ENCODE measurements around the gene MBD3L1.
A peak's percentile ranks its signal among the peaks of the same experiment; 100 is the strongest.

MBD3L1 gene

DNA sequence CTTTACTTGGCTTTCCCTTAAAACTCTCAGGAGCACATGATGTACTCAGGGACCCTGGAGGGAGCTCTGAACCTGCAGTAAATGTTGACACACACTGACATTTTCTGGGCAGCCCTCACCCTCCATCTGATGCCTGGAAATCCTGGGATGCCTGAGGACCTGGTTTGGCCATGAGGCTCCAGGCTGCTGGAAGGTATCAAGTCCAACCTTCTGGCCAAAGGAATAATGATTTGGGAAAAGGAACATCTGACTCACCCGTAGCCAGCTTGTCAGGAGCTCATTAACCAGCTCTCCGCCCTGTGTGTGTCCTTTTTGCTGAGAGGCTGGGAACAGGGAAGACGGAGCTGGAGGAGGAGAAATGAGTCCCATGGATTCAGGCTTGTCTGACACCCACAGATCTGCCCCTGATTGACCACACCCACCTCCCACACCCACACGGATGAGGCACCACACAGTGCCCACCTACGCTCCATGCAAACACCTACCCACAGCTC is 10.4 kb upstream of the MBD3L1 start:
- H3K9ac ChIP-seq (ENCODE audit: low read depth, low read length, poor library complexity), result no peak overlapping the region
- no peaks in the 10 kb centered on the region for H3K4me1 ChIP-seq (ENCODE audit: control insufficient read depth in 2 of 2, insufficient read depth in 1 of 2, low read depth in 1 of 2, low read length in 2 of 2)
- H3K4me3 ChIP-seq (ENCODE audit: low read length in 2 of 2), result no peak overlapping the region
- H3K4me2 ChIP-seq (ENCODE audit: insufficient read depth, low read length, poor library complexity, severe bottlenecking), result no peak overlapping the region
- H3K79me1 ChIP-seq (ENCODE audit: low read depth, low read length), result no peaks in the 10 kb centered on the region
- H3K9me3 ChIP-seq (replicated peaks in 1 of 2; ENCODE audit: control insufficient read depth in 2 of 2, insufficient read depth in 1 of 2, low read depth in 1 of 2, low read length in 2 of 2), result peaks cover 21 to 29% of the 10 kb centered on the region in 2 donors
- no peak overlapping the region for H3K23ac ChIP-seq (ENCODE audit: low read depth, low read length, poor library complexity)
- H2BK15ac ChIP-seq (ENCODE audit: low read length), result no peak overlapping the region
- no peak for DNase-seq (ENCODE audit: low spot score)
- H2AK5ac ChIP-seq (ENCODE audit: low read depth, low read length), result no peak overlapping the region
- no peak overlapping the region for H2BK5ac ChIP-seq (ENCODE audit: low read length)
- WGBS, 2 donors (ENCODE audit: extremely low coverage in 2 of 2, insufficient read length in 2 of 2, insufficient replicate concordance in 1 of 2), result no CpG with 5 or more reads among the region's 5 CpGs
- H3K4ac ChIP-seq (ENCODE audit: low read length), result no peak overlapping the region
- no peak overlapping the region for H3K27ac ChIP-seq (replicated peaks; ENCODE audit: low read length)
- H3K27me3 ChIP-seq (ENCODE audit: control insufficient read depth in 3 of 3, insufficient read depth in 3 of 3, low read depth in 1 of 3, low read length in 3 of 3), result no peaks in the 10 kb centered on the region
- peaks cover 40 to 83% of the 10 kb centered on the region in 2 donors for H3K36me3 ChIP-seq (replicated peaks in 1 of 2; ENCODE audit: control insufficient read depth in 2 of 2, insufficient read depth in 2 of 2, low read length in 2 of 2)
- no peak overlapping the region for H4K8ac ChIP-seq (ENCODE audit: low read depth, low read length)
- no peak overlapping the region for H2BK120ac ChIP-seq (ENCODE audit: low read depth, low read length)
- no peak overlapping the region for H3K18ac ChIP-seq (ENCODE audit: low read length)
- H2AFZ ChIP-seq (ENCODE audit: low read length), result no peak overlapping the region
- no peak overlapping the region for H4K91ac ChIP-seq (ENCODE audit: low read depth, low read length, poor library complexity)
- H2BK12ac ChIP-seq (ENCODE audit: low read length), result no peak overlapping the region
- H3K14ac ChIP-seq (ENCODE audit: low read length), result no peak overlapping the region

DNA sequence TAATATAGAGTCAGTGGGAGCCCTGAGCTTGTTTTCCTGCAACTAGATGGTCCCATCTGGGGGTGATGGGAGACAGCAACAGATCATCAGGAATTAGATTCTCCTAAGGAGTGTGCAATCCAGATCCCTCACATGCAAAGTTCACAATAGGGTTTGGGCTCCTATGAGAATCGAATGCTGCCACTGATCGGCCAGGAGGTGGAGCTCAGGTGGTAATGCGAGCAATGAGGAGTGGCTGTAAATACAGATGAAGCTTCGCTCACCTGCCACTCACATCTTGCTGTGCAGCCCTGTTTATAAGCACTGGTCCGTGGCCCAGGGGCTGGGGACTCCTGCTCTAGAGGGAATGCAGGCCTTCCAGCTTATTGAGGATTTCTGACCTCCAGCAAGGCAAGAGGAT is 5.8 kb upstream of the MBD3L1 start:
- no peak overlapping the region for H3K18ac ChIP-seq (ENCODE audit: low read length)
- H3K14ac ChIP-seq (ENCODE audit: low read length), result no peak overlapping the region
- no CpG with 5 or more reads among the region's 5 CpGs for WGBS, 2 donors (ENCODE audit: extremely low coverage in 2 of 2, insufficient read length in 2 of 2, insufficient replicate concordance in 1 of 2)
- no peak overlapping the region for H2BK15ac ChIP-seq (ENCODE audit: low read length)
- peaks cover 2% of the 10 kb centered on the region for H3K79me1 ChIP-seq (ENCODE audit: low read depth, low read length)
- no peak for DNase-seq (ENCODE audit: low spot score)
- H2BK5ac ChIP-seq (ENCODE audit: low read length), result no peak overlapping the region
- no peak overlapping the region for H3K4me2 ChIP-seq (ENCODE audit: insufficient read depth, low read length, poor library complexity, severe bottlenecking)
- H2AK5ac ChIP-seq (ENCODE audit: low read depth, low read length), result no peak overlapping the region
- H3K27me3 ChIP-seq (ENCODE audit: control insufficient read depth in 3 of 3, insufficient read depth in 3 of 3, low read depth in 1 of 3, low read length in 3 of 3), result no peaks in the 10 kb centered on the region
- H3K4ac ChIP-seq (ENCODE audit: low read length), result no peak overlapping the region
- H2AFZ ChIP-seq (ENCODE audit: low read length), result no peak overlapping the region
- H3K9me3 ChIP-seq (replicated peaks in 1 of 2; ENCODE audit: control insufficient read depth in 2 of 2, insufficient read depth in 1 of 2, low read depth in 1 of 2, low read length in 2 of 2), result peaks cover 12 to 20% of the 10 kb centered on the region in 2 donors
- no peak overlapping the region for H3K9ac ChIP-seq (ENCODE audit: low read depth, low read length, poor library complexity)
- no peak overlapping the region for H3K23ac ChIP-seq (ENCODE audit: low read depth, low read length, poor library complexity)
- H3K36me3 ChIP-seq (replicated peaks in 1 of 2; ENCODE audit: control insufficient read depth in 2 of 2, insufficient read depth in 2 of 2, low read length in 2 of 2), result peaks cover 38 to 68% of the 10 kb centered on the region in 2 donors
- H4K91ac ChIP-seq (ENCODE audit: low read depth, low read length, poor library complexity), result peak overlapping the region; percentile 66
- H3K27ac ChIP-seq (replicated peaks; ENCODE audit: low read length), result no peak overlapping the region
- peak overlapping the region; percentile 72 for H4K8ac ChIP-seq (ENCODE audit: low read depth, low read length)
- no peak overlapping the region for H3K4me3 ChIP-seq (ENCODE audit: low read length in 2 of 2)
- peaks cover 0 to 2% of the 10 kb centered on the region in 2 donors for H3K4me1 ChIP-seq (ENCODE audit: control insufficient read depth in 2 of 2, insufficient read depth in 1 of 2, low read depth in 1 of 2, low read length in 2 of 2)
- H2BK120ac ChIP-seq (ENCODE audit: low read depth, low read length), result no peak overlapping the region
- no peak overlapping the region for H2BK12ac ChIP-seq (ENCODE audit: low read length)

DNA sequence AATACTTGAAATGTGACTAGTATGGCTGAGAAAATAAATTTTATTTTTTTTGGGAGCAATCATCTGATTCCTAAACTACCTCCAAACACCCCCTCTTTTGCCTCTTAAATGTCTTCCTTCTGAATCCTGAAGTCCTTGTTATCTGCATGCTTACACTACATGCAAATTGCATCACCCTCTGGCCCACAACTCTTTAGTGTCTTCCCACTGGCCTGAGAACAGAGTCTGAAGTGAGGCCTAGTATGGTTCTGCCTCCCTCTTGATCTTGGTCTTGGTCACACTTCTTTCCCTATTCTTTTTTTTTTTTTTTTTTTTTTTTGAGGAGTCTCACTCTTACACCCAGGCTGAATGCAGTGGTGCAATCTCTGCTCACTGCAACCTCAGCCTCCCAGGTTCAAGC is 4.9 kb upstream of the MBD3L1 start:
- no peak overlapping the region for H2BK5ac ChIP-seq (ENCODE audit: low read length)
- H2AK5ac ChIP-seq (ENCODE audit: low read depth, low read length), result no peak overlapping the region
- no peaks in the 10 kb centered on the region for H3K27me3 ChIP-seq (ENCODE audit: control insufficient read depth in 3 of 3, insufficient read depth in 3 of 3, low read depth in 1 of 3, low read length in 3 of 3)
- no peak overlapping the region for H2AFZ ChIP-seq (ENCODE audit: low read length)
- no peak overlapping the region for H3K4ac ChIP-seq (ENCODE audit: low read length)
- H3K4me3 ChIP-seq (ENCODE audit: low read length in 2 of 2), result no peak overlapping the region
- no peak overlapping the region for H3K9ac ChIP-seq (ENCODE audit: low read depth, low read length, poor library complexity)
- peaks cover 12 to 16% of the 10 kb centered on the region in 2 donors for H3K9me3 ChIP-seq (replicated peaks in 1 of 2; ENCODE audit: control insufficient read depth in 2 of 2, insufficient read depth in 1 of 2, low read depth in 1 of 2, low read length in 2 of 2)
- H2BK15ac ChIP-seq (ENCODE audit: low read length), result no peak overlapping the region
- no peak overlapping the region for H3K4me2 ChIP-seq (ENCODE audit: insufficient read depth, low read length, poor library complexity, severe bottlenecking)
- H2BK120ac ChIP-seq (ENCODE audit: low read depth, low read length), result no peak overlapping the region
- no peak for DNase-seq (ENCODE audit: low spot score)
- H3K18ac ChIP-seq (ENCODE audit: low read length), result no peak overlapping the region
- peaks cover 5% of the 10 kb centered on the region for H3K79me1 ChIP-seq (ENCODE audit: low read depth, low read length)
- H4K8ac ChIP-seq (ENCODE audit: low read depth, low read length), result no peak overlapping the region
- H2BK12ac ChIP-seq (ENCODE audit: low read length), result no peak overlapping the region
- no peak overlapping the region for H4K91ac ChIP-seq (ENCODE audit: low read depth, low read length, poor library complexity)
- H3K36me3 ChIP-seq (replicated peaks in 1 of 2; ENCODE audit: control insufficient read depth in 2 of 2, insufficient read depth in 2 of 2, low read length in 2 of 2), result peaks cover 32 to 59% of the 10 kb centered on the region in 2 donors
- H3K27ac ChIP-seq (replicated peaks; ENCODE audit: low read length), result no peak overlapping the region
- no peak overlapping the region for H3K23ac ChIP-seq (ENCODE audit: low read depth, low read length, poor library complexity)
- no peak overlapping the region for H3K14ac ChIP-seq (ENCODE audit: low read length)
- peaks cover 0 to 2% of the 10 kb centered on the region in 2 donors for H3K4me1 ChIP-seq (ENCODE audit: control insufficient read depth in 2 of 2, insufficient read depth in 1 of 2, low read depth in 1 of 2, low read length in 2 of 2)

DNA sequence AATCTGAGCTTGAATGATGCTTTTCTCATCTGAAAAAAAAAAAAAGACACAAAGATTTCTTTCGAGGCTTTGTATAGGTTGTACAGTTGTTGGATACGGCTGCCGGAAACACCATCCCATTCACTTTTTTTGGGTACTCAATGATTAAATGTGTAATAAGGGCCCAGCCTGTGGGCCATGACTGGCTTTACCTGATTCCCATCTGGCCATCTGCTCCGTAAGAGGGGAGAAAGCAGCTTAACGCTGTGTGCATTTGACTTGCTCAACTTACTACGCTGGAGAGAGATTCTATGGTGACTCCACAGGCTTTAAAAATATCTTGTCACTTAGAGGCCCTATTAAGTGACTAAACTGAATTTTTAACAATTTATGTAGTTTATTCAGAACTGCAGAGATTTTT is 804 bp upstream of the MBD3L1 start:
- H3K27ac ChIP-seq (replicated peaks; ENCODE audit: low read length), result no peak overlapping the region
- no peak overlapping the region for H3K23ac ChIP-seq (ENCODE audit: low read depth, low read length, poor library complexity)

More for the DNA sequence above, 804 bp upstream of the MBD3L1 start:
- no peak overlapping the region for H4K8ac ChIP-seq (ENCODE audit: low read depth, low read length)
- no peak overlapping the region for H3K18ac ChIP-seq (ENCODE audit: low read length)
- H3K27me3 ChIP-seq (ENCODE audit: control insufficient read depth in 3 of 3, insufficient read depth in 3 of 3, low read depth in 1 of 3, low read length in 3 of 3), result no peaks in the 10 kb centered on the region
- WGBS, 2 donors (ENCODE audit: extremely low coverage in 2 of 2, insufficient read length in 2 of 2, insufficient replicate concordance in 1 of 2), result no CpG with 5 or more reads among the region's 6 CpGs
- H4K91ac ChIP-seq (ENCODE audit: low read depth, low read length, poor library complexity), result no peak overlapping the region
- no peak overlapping the region for H3K9ac ChIP-seq (ENCODE audit: low read depth, low read length, poor library complexity)
- peaks cover 0 to 2% of the 10 kb centered on the region in 2 donors for H3K4me1 ChIP-seq (ENCODE audit: control insufficient read depth in 2 of 2, insufficient read depth in 1 of 2, low read depth in 1 of 2, low read length in 2 of 2)
- H3K4me2 ChIP-seq (ENCODE audit: insufficient read depth, low read length, poor library complexity, severe bottlenecking), result peak overlapping the region; percentile 95
- no peak overlapping the region for H2BK120ac ChIP-seq (ENCODE audit: low read depth, low read length)
- no peak for DNase-seq (ENCODE audit: low spot score)
- no peak overlapping the region for H3K4ac ChIP-seq (ENCODE audit: low read length)
- H3K14ac ChIP-seq (ENCODE audit: low read length), result no peak overlapping the region
- no peak overlapping the region for H2AK5ac ChIP-seq (ENCODE audit: low read depth, low read length)
- H3K9me3 ChIP-seq (replicated peaks in 1 of 2; ENCODE audit: control insufficient read depth in 2 of 2, insufficient read depth in 1 of 2, low read depth in 1 of 2, low read length in 2 of 2), result peaks cover 8 to 10% of the 10 kb centered on the region in 2 donors
- no peak overlapping the region for H2BK5ac ChIP-seq (ENCODE audit: low read length)
- peak overlapping the region; percentile 99 for H2AFZ ChIP-seq (ENCODE audit: low read length)
- peak overlapping the region in 1 of 2 donors; percentile 74 for H3K4me3 ChIP-seq (ENCODE audit: low read length in 2 of 2)
- H2BK15ac ChIP-seq (ENCODE audit: low read length), result no peak overlapping the region
- no peak overlapping the region for H2BK12ac ChIP-seq (ENCODE audit: low read length)
- peaks cover 13 to 31% of the 10 kb centered on the region in 2 donors for H3K36me3 ChIP-seq (replicated peaks in 1 of 2; ENCODE audit: control insufficient read depth in 2 of 2, insufficient read depth in 2 of 2, low read length in 2 of 2)
- peaks cover 5% of the 10 kb centered on the region for H3K79me1 ChIP-seq (ENCODE audit: low read depth, low read length)
